ENCODE data around the gene SP3. TPM values are rescaled to one million over a fixed set of nuclear protein-coding genes. Genes with fewer than 3 reads are reported as not detected.

The SP3 gene
- total RNA-seq, 2 experiments from 2014 or later = 80.5 to 84.0 TPM

DNA sequence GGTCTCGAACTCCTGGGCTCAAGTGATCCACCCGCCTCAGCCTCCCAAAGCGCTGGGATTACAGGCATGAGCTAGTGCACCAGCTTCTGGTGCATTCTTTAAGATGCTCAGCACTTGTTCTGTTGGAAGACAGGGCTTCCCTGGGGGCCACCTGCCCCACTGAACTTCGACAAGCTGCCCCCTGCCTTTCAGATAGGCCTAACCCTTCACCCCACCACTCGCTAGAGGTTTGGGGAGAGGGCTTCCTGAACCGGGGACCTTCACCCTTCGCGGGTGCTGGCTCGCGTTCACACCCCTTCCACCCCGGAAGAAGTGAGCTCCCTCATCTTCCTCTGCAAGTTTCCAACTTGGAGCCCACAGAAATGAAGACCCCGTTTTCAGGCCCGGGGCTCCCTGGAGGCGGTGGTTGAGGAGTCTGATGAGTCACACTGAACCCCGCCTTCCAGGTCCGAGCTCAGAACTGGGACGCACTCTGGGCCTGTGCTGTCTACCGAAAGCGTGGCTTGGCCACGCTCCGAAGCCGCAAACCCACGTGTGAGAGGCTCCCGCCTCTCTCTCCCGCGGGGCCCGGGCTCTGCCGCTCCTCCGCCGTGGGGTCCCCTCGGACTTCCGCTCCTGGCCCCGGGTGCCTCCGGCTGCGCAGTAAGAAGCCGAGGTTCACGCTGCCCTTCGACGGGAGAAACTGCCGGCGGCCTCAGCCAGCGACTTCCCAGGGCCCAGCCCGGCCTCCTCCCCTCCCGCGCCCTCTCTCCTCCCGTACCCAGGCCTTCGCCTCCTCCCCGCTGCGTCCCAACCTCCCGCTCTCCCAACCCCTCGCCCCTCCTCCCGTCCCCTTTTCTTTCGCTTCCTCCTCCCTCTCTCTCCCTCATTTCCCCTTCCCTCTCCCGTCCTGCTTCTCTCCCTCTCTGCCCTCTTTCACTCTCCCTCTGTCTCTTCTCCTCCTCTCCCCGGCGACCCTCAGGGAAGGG lies 47.5 kb upstream of the SP3 start:
- Mint-ChIP-seq H3K4me3 (peak overlapping the region; percentile 26), H3K27ac (no peak overlapping the region), H3K4me1 (ENCODE audit: low read depth) (peaks cover 8% of the 10 kb centered on the region), H3K36me3 (ENCODE audit: low read depth) (no peaks in the 10 kb centered on the region), H3K27me3 (peaks cover 6% of the 10 kb centered on the region), H3K9me3 (no peaks in the 10 kb centered on the region)
- intact Hi-C loops (cut with micrococcal nuclease) = no loop called here
- ATAC-seq = peak; percentile 72
- DNase-seq = peak; percentile 27
- ChIA-PET CTCF (interaction anchor here (1.4 kb wide), 1 partner anchor 25 kb away, joined by 3 read pairs; no protein-coding TSS in a partner anchor), POLR2A (interaction anchor here (0.7 kb wide), 1 partner anchor 11 kb away, joined by 3 read pairs; no protein-coding TSS in a partner anchor)
- no peak for TF ChIP-seq CTCF (IDR thresholded peaks at IDR 0.05)

DNA sequence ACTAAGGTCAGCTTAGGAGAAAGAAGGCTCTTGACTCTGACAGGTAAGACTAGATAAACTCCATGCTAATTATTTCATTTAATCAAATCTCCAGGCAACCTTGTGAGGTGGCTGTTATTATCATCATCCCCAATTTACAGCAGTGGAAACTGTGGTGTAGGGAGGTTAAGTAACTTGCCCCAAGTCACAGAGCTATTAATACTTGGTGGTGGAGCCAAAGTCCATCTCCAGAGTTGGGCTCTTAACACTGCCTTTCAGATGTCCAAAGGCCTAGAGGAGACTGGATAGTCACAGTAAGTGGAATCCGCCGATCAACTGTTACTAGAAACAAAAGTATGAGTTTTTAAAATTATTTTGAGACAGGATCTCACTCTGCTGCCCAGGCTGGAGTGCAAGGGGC lies 46.6 kb upstream of the SP3 start:
- CTCF ChIA-PET = no interaction called here
- no peak for TF ChIP-seq CTCF (IDR thresholded peaks at IDR 0.05)
- Mint-ChIP-seq H3K4me1 (ENCODE audit: low read depth) (peaks cover 8% of the 10 kb centered on the region), H3K27me3 (peaks cover 8% of the 10 kb centered on the region), H3K4me3 (no peak overlapping the region), H3K9me3 (no peaks in the 10 kb centered on the region), H3K27ac (no peak overlapping the region), H3K36me3 (ENCODE audit: low read depth) (no peaks in the 10 kb centered on the region)
- intact Hi-C loops (cut with micrococcal nuclease) = no loop called here
- no peak for ATAC-seq
- POLR2A ChIA-PET = no interaction called here
- DNase-seq = no peak

DNA sequence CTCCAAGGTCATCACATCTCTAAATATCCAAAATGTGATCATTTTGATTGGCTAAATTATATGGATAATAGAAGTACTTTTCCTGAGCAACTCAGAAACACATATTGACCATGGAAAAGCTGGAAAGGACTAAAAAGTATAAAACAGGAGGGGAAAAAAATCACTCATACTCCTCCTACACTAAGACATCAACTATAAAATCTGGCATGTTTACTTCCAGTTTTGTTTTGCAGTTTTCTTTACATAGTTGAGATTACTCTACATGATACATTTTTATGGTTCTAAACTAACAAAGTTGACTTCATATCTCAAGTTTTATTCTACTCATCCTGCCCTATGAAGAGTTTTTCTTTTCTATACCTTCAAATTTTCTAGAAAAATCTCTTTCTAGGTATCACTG lies 46.0 kb upstream of the SP3 start:
- intact Hi-C loops (cut with micrococcal nuclease) = no loop called here
- Mint-ChIP-seq H3K9me3 (no peaks in the 10 kb centered on the region), H3K4me1 (ENCODE audit: low read depth) (peaks cover 8% of the 10 kb centered on the region), H3K4me3 (no peak overlapping the region), H3K36me3 (ENCODE audit: low read depth) (no peaks in the 10 kb centered on the region), H3K27me3 (peaks cover 8% of the 10 kb centered on the region), H3K27ac (no peak overlapping the region)
- no peak for TF ChIP-seq CTCF (IDR thresholded peaks at IDR 0.05)
- ChIA-PET CTCF (no interaction called here), POLR2A (no interaction called here)
- DNase-seq = no peak
- no peak for ATAC-seq

GRCh38 chr2:174009488-174010223 lies 44.5 kb upstream of the SP3 start:
- no peak for DNase-seq
- POLR2A ChIA-PET = no interaction called here
- Mint-ChIP-seq H3K27ac (no peak overlapping the region), H3K36me3 (ENCODE audit: low read depth) (no peaks in the 10 kb centered on the region), H3K4me1 (ENCODE audit: low read depth) (peaks cover 6% of the 10 kb centered on the region), H3K27me3 (peaks cover 8% of the 10 kb centered on the region), H3K4me3 (no peak overlapping the region), H3K9me3 (no peaks in the 10 kb centered on the region)
- intact Hi-C loops (cut with micrococcal nuclease) = no loop called here
- ATAC-seq = no peak
- CTCF ChIA-PET = interaction anchor here (1.6 kb wide), 1 partner anchor 31 kb away, joined by 3 read pairs; no protein-coding TSS in a partner anchor
- no peak for TF ChIP-seq CTCF (IDR thresholded peaks at IDR 0.05)

All from activated CD8-positive, alpha-beta T cell treated with anti-CD3 and anti-CD28 coated beads for 36 hours (primary cell).